Measurements from ENCODE around the gene FAM120B. TPM values are rescaled to one million over a fixed set of nuclear protein-coding genes. Genes with fewer than 3 reads are reported as not detected.

The FAM120B gene
- total RNA-seq, 1 experiment from 2014 or later: 25.2 TPM

- TF ChIP-seq SP1 (IDR thresholded peaks at IDR 0.05; ENCODE audit: low read depth) (no peak), ZFX (IDR thresholded peaks at IDR 0.05) (no peak)
- Histone ChIP-seq H3K79me2 (ENCODE audit: insufficient read depth, low read length) (no peaks in the 10 kb centered on the region), H3K36me3 (ENCODE audit: control insufficient read depth in 1 of 2, insufficient read depth in 2 of 2, low read length in 2 of 2) (no peaks in the 10 kb centered on the region), H3K27ac (ENCODE audit: low read depth, low read length) (no peak overlapping the region), H2AFZ (ENCODE audit: low read depth, low read length, poor library complexity, severe bottlenecking) (no peak overlapping the region), H3K9ac (ENCODE audit: low read length) (no peak overlapping the region), H3K4me1 (ENCODE audit: control insufficient read depth in 1 of 2, insufficient read depth in 2 of 2, low read length in 2 of 2) (no peaks in the 10 kb centered on the region), H4K20me1 (ENCODE audit: insufficient read depth) (no peaks in the 10 kb centered on the region), H3K9me2 (ENCODE audit: insufficient read depth) (no peaks in the 10 kb centered on the region), H3K4me3 (replicated peaks in 1 of 2; ENCODE audit: low read depth in 1 of 2, low read length in 2 of 2) (no peak overlapping the region), H3K4me2 (ENCODE audit: low read length) (no peak overlapping the region), H3K9me3 (ENCODE audit: control insufficient read depth in 1 of 2, insufficient read depth in 1 of 2, low read depth in 1 of 2, low read length in 2 of 2) (peaks cover 0 to 5% of the 10 kb centered on the region in 2 experiments; a peak in 2 of 4 replicates), H3K27me3 (ENCODE audit: insufficient read depth, low read length) (peaks cover 3% of the 10 kb centered on the region; the same call in 1 of the 2 replicates)
- RAD21 ChIA-PET (ENCODE audit: low non-redundant PET in 1 of 2, low total read pairs in 2 of 2, uncharacterized antibody in 2 of 2, unreplicated experiment in 2 of 2): no interaction called here
- intact Hi-C loops (cut with micrococcal nuclease): no loop called here
- CTCF ChIA-PET: no interaction called here
- POLR2A ChIA-PET: no interaction called here
- ATAC-seq (no peak), DNase-seq (ENCODE audit: low read depth, low spot score) (no peak)
- no TSS peak for BruUV-seq (replicated peaks)
These were observed 148.1 kb downstream of the FAM120B start for GRCh38 chr6:170454512-170455285.

- RAD21 ChIA-PET (ENCODE audit: low non-redundant PET in 1 of 2, low total read pairs in 2 of 2, uncharacterized antibody in 2 of 2, unreplicated experiment in 2 of 2): no interaction called here
- no peak overlapping the region for H3K4me2 ChIP-seq (ENCODE audit: low read length)
- no peaks in the 10 kb centered on the region for H3K36me3 ChIP-seq (ENCODE audit: control insufficient read depth in 1 of 2, insufficient read depth in 2 of 2, low read length in 2 of 2)
- POLR2A ChIA-PET: no interaction called here
- no peaks in the 10 kb centered on the region for H4K20me1 ChIP-seq (ENCODE audit: insufficient read depth)
- TF ChIP-seq POLR2AphosphoS5 (IDR thresholded peaks at IDR 0.05; ENCODE audit: low read depth, low read length) (no peak), FOSL1 (IDR thresholded peaks at IDR 0.05; ENCODE audit: low read depth) (no peak)
- H3K9me3 ChIP-seq (ENCODE audit: control insufficient read depth in 1 of 2, insufficient read depth in 1 of 2, low read depth in 1 of 2, low read length in 2 of 2): peaks cover 0 to 5% of the 10 kb centered on the region in 2 experiments; a peak in 2 of 4 replicates
- no peak overlapping the region for H3K4me3 ChIP-seq (replicated peaks in 1 of 2; ENCODE audit: low read depth in 1 of 2, low read length in 2 of 2)
- H3K27ac ChIP-seq (ENCODE audit: low read depth, low read length): no peak overlapping the region
- H3K9ac ChIP-seq (ENCODE audit: low read length): no peak overlapping the region
- no peaks in the 10 kb centered on the region for H3K4me1 ChIP-seq (ENCODE audit: control insufficient read depth in 1 of 2, insufficient read depth in 2 of 2, low read length in 2 of 2)
- CTCF ChIA-PET: no interaction called here
- DNase-seq (ENCODE audit: low read depth, low spot score): no peak
- no peak overlapping the region for H2AFZ ChIP-seq (ENCODE audit: low read depth, low read length, poor library complexity, severe bottlenecking)
- H3K79me2 ChIP-seq (ENCODE audit: insufficient read depth, low read length): no peaks in the 10 kb centered on the region
- no TSS peak for BruUV-seq (replicated peaks)
- ATAC-seq: no peak
- intact Hi-C loops (cut with micrococcal nuclease): no loop called here
- H3K9me2 ChIP-seq (ENCODE audit: insufficient read depth): no peaks in the 10 kb centered on the region
- H3K27me3 ChIP-seq (ENCODE audit: insufficient read depth, low read length): peaks cover 11% of the 10 kb centered on the region; the same call in 1 of the 2 replicates
These were observed 148.9 kb downstream of the FAM120B start for GRCh38 chr6:170455335-170455979.

Measured in HCT116 (cell line).